SW480 (cell line): ENCODE measurements around the gene PADI1.
A peak's percentile ranks its signal among the peaks of the same experiment; 100 is the strongest.
"Not testable (repeated sequence)": the region's sequence is repeated elsewhere in the genome, so short reads cannot be mapped to it uniquely, and the experiment has no call there.

ENCODE experiments used
- DNase-seq: peaks from one replicate; pipeline ENCODE4 v3.0.0-alpha.2; 2016; ENCODE audit warnings: low spot score

The PADI1 gene

DNA sequence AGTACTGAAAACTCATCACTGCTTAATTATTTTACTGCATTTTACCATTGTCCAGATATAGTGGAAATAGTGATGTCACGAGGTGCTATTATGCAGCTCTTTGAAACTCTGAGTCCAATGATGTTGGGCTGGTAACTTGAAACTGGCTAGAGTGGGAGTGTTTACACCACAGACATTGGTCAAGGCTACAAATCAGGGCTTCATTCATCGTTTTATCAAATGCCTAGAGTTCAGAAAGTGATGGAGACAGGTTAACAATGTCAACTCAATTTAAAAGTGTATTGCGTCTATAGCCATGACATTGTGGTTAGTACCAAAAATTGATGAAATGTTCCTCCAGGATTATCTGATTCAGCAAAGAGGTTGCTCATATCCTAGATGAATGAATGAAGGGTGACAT, 12.7 kb downstream of the PADI1 start:
- no peak for DNase-seq

DNA sequence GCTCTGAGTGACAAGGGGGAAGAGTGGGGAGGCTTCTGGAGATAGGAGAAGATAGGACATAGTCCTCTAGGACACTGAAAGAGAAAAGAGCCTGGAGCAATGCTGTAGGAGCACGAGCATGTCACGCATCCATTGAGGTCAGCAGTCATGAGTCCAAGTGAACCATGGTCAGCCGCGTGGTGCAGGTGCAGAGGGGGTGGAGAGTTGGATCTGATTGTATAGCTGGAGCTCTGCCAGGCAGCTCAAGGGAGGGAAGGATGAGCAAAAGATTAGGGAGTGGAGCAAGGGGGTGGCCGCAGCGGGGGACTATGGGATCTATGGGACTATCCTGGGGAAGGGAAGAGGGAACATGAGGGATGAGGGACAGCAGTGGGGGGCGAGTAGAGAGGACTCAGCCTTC, 14.0 kb downstream of the PADI1 start:
- DNase-seq, result no peak

DNA sequence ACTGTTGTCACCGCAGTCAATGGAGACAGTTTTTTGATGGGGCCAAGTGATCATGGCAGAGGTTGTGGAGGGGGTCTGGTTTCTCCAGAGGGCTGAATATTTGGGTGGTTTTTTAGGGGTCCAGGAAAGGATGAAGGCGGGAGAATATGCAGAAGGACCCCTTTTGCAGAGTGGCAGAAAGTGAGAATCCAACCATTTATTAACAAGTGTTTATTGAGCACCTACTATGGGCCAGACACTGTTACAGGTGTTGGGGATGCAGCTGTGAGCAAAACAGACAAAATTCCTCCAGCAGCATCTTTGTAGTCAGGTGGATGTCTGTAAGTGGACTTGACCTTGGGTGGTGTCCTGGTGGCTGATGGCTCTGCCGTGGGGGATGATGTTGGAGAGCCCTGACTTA, 15.4 kb downstream of the PADI1 start:
- no peak for DNase-seq

DNA sequence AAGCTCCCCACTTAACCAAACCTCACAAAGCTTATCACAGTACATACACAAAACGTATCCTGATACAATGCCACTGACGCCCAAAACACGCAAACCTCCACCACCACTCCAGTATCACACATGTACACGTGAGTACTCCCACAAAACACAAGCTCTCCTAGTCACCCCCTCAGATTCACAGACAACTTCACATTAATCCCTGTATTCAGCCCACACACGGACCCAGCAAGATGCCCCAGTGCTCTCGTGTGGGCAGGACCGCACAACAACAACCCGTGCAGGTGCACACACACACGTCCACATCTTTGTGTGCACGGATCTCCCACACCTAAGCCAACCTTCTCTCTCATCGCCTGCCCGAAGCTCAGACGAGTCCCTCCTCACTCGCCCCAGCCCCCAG, 17.6 kb downstream of the PADI1 start:
- DNase-seq, result no peak

DNA sequence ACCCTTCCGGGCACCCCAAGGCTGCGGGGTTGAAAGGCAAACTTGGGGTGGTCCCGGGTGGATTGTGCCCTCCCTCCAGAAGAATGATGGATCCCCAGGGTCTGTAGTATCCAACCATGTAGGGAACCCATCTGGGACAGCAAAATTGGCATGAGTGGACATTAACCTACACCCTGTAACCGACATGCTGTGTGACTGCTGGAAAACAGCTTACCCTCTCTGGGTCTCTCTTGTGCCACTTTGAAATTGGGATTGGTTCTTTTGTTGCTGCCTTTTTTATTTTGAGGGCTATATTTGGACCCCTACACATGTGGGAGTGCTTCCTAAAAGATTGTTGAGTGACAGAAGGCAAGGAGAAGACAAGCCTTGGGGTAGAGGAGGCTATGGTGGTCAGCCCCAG, 19.5 kb downstream of the PADI1 start:
- DNase-seq, result no peak

DNA sequence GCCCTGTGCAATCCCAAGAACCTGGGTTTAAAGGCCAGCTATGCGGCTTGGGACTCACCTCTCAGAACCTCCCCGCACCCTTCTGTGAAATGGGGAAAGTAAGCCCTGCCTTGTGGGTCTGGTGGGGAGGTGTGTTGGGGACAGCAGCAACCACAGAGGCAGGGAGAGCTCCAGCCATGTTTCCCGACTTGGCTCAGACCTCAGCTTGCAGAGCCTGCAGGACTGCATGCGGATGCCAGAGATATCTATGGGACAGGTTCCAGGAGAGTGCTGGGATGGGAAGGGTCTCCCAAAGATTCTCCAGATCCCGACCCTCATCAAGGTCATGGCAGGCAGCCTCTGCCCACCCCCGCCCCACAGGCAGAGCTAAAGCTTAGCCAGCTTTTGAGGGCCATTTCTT, 20.2 kb downstream of the PADI1 start:
- no peak for DNase-seq

DNA sequence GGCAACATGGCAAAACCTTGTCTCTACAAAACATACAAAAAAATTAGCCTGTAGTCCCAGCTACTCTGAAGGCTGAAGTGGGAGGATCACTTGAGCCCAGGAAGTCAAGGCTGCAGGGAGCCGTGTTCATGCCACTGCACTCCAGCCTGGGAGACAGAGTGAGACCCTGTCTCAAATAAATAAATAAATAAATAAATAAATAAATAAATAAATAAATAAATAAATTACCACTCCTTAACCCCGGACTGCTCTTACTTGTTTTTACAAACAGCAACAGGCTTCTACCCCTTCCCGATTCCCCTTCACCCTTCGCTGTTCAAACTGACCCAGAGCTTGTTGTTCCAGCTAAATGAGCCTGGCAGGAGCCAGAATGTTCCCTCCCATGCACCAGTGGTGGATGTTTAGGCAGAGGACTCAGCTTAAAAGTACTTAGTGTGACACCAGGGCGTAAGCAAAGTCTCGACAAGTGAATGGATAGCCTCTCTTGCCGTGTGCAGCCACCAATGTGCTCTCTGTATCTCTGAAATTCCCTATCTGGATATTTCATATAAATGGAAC, 22.5 kb downstream of the PADI1 start:
- DNase-seq, result no peak

DNA sequence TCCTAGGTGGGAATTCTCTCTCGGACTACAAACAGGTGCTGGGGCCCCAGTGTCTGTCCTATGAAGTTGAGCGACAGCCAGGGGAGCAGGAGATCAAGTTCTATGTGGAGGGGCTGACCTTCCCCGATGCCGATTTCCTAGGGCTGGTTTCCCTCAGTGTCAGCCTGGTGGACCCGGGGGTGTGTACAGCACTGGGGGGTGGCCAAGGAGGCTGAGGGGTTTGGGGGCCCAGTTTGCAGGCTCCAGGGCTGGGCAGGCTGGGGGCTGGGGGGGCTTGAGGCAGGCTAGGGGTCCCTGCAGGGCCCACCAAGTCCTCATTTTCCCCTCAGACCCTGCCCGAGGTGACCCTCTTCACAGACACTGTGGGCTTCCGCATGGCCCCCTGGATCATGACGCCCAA, 23.7 kb downstream of the PADI1 start:
- DNase-seq, result no peak

DNA sequence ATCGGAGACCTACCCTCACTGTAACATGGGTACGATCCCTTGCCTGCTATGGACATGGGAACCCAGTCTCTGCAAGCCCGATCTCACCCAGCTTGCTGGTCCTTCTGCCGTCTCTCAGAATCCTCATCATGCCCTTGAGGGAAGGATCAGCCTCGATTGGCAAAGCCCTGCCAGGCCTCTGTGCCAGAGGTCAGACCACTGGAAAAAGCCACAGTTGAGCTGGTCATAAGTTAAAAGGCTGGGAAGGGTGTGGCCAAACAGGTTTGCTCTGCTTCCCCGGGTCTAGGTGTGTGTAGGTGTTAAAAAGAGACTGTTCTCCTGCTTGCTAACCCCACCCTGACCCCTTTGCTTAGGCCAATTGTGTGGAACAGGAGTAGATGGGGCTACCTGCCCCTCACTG, 24.5 kb downstream of the PADI1 start:
- peak; percentile 70 for DNase-seq

DNA sequence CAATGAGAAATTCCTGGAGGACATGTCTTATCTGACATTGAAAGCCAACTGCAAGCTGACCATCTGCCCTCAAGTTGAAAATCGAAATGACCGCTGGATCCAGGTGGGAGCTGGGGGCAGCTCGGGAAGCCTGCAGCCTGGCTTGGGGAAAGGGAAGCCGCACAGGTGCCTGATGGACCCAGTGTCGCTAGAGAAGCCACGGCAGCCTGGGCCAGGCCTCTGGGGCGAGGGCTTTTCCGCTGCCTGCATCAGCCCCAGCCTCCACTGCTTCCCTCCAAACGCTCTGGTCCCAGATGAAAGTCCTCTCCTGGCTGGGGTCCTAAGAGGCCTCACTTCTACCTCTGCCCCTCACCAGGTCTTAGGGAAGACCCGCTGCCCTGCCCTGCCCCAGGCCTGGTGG, 25.2 kb downstream of the PADI1 start:
- no peak for DNase-seq

DNA sequence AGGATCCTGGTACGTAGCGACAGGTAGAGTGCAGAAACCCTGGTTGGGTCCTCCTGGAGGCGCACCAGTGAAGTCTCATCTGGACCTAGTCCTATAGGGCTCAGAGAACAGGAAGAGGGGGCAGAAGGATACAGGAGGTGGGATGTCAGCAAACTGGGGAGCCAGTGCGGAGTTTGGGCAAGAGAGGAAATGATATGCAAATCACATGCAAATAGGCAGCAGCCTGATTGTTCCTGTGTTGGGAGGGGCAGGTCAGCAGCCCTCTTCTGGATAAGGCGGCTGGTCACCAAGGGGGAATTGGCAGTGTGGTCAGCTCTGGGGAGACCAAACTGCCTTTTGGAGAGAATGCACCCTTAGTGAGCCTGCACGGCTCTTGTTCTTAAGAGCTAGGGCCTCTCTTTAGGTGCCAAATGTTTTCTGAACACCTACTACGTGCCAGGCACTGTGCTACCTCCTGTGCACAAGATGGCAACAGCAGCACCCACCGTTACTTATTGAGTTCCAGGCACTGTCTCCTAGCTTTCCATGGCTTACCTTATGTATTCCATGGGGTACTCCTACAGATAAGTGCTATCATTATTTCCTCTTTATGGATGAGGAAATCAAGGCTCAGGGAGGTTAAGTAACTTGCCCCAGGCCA, 25.9 kb downstream of the PADI1 start:
- no peak for DNase-seq

DNA sequence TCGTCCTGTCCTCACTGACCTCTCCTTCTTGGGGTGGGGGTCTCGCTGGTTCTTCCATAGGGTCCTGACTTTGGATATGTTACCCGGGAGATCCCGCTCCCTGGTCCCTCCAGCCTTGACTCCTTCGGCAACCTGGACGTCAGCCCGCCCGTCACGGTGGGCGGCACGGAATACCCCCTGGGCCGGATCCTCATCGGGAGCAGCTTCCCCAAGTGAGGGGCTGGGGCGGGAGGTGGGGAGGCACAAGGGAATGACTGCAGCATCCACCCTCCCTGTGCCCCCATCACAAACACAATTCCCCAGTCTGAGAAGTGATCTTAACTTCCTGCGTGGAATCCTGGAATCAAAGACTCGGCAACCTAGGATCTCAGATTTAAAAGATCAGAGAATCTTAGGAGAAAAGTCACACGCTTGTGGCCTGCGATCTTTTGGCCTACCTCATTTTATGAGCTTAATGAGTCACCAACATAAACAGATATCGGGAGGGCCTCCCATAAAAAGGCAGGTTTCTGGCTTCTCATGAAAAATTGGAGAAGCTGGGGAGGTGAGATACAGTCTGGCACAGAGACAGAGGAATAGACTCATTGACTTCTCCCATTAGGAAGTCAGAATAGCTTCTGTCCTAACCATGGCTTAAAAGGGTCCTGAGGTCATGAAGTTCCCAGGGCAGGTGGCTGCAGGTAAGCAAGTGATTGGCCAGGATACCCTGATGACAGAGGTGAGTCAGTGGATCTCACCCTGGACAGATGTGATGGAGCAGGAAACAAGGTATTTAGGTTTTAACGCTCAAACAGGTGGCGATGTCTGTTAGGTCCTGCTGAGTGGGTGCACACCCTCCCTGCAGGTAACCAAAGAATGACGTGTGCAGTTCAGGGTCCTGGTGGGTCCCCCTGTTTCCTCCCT, 28.1 kb downstream of the PADI1 start:
- peak; percentile 92 for DNase-seq

DNA sequence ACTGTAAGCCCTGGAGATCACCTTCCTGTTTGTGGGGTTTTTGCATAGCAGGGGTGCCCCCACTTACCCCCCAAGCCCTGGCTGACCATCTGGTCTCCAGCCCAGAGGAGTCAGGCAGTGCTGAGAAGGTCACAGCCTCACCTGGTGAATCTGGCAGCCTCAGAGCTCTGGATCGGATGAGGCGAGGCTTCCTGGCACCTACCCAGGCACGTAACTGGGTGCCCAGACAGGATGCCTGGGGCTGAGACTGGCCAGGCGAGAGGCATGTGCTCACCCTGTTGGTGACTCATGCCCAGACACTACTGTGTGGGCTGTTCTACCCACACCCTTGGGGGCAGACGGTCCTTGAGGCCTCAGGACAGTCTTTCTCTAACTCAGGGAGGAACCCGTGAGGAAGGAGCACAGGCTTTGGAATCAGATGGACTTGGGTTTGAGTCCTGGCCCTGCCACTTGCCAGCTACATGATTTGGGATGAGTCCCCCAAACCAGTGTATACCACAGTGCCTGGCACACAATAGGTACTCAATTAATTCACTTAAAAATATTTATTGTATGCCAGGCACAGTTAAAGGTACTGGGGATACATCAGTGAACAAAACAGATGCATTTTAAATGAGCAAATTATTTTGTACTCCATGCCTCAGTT, 28.9 kb downstream of the PADI1 start:
- DNase-seq, result peak; percentile 92

DNA sequence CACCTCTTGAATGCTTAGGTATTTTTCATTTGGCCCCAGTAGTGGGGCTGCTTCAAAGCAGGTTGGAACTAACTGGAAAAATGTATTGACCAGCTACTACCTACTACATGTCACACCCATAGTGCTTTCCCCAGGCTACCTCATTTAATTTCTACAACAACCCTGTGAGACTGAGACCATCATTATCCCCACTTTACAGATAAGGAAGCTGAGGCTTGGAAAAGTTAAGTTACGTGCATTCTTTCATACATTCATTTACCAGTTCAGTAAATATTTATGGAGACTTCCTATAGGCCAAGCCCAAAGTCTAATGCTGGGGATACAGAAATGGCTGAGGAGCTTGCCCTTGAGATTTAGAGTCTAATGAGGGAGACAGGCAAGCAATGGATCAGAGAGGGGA, 29.5 kb downstream of the PADI1 start:
- no peak for DNase-seq

DNA sequence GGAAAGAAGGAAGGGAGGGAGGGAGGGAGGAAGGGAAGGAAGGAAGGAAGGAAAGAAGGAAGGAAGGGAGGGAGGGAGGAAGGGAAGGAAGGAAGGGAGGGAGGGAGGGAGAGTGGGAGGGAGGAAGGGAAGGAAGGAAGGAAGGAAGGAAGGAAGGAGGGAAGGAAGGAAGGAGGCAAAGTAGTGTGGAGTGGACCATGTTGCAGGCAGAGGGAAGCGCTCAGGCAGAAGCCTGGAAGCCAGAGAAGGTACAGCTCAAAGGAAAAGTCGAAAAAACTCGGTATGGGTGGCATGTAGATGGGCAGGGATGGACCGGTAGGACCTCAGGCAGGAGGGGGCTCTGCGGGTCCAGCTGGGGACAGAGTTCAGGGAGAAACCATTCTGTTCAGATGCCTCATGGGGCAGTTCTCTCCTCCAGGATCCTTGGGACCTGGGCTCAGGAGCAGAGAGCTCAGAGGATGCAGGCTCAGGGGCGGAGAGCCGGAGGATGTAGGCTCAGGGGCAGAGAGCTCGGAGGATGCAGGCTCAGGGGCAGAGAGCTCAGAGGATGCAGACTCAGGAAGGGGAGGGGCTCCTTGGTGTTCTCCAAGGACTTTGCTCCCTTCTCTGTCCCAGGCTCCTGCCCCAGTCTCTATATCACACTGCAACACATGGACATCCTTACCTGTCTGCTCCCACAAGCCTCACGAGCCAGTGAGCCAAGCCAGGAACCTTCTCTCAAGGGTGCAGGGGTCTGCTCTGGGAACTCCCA, 30.4 kb downstream of the PADI1 start:
- DNase-seq, result no peak

DNA sequence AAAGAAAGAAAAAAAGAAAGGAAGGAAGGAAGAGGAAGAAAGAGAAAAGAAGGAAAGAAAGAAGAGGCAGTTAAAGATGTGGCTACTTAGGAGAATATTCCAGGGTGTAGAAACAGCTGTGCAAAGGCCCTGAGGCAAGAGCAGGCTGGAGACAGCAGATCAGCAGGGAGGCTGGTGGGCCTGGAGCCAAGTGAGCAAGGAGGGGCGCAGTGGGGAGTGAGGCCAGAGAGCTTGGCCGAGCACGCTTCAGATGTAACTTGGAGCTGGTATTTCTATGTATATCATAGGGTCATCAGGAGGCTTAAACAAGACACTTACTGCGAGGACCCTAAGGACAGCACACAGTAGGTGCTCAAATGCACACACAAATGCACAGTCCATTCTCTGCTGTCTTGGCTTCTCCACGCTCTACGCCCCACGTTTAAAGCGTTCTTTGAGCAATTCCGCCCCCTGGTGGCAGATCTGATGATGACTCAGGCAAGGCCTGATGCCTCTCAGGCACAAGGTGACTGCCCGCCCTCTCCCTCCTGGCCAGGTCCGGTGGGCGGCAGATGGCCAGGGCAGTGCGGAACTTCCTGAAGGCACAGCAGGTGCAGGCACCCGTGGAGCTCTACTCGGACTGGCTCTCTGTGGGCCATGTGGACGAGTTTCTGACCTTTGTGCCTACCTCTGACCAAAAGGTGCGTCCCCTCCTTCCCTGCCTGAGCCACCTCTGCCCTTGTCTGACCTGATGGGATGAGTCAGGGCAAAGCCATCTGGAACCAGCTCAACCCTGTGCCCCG, 32.0 kb downstream of the PADI1 start:
- peak; percentile 82 for DNase-seq

DNA sequence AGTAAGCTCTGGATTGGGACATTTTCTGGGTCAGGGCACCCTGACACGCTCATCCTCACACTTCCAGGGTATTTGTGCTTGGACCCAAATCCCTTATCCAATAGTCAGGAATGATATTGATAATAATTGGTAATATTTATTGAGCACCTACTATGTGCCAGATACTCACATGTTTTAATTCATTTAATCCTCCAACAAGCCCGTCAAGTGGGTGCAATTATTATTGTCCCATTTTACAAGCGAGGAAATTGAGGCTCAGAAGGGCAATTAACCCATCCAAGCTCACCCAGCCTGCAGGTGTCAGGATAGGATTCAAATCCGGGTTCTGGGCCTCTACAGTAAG, 32.6 kb downstream of the PADI1 start:
- no peak for DNase-seq

DNA sequence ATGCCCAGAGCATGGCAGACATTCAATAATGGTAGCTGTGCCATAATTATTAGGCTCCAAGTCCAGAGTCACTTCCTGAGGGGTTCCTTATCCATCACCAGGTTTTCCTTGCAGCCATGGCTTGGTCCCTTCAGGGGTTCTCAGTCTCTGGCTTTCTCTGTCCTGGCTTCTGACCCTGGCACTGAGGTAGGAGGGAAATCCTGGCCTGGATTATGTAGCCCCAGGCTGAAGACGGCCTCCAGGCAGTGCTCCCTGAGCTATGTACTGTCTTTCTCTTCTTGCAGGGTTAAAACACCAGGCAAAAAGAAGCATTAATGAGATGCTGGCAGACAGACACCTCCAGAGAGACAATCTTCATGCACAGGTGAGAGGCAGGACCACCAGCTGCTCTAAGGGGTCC, 34.5 kb downstream of the PADI1 start:
- DNase-seq, result peak; percentile 88

DNA sequence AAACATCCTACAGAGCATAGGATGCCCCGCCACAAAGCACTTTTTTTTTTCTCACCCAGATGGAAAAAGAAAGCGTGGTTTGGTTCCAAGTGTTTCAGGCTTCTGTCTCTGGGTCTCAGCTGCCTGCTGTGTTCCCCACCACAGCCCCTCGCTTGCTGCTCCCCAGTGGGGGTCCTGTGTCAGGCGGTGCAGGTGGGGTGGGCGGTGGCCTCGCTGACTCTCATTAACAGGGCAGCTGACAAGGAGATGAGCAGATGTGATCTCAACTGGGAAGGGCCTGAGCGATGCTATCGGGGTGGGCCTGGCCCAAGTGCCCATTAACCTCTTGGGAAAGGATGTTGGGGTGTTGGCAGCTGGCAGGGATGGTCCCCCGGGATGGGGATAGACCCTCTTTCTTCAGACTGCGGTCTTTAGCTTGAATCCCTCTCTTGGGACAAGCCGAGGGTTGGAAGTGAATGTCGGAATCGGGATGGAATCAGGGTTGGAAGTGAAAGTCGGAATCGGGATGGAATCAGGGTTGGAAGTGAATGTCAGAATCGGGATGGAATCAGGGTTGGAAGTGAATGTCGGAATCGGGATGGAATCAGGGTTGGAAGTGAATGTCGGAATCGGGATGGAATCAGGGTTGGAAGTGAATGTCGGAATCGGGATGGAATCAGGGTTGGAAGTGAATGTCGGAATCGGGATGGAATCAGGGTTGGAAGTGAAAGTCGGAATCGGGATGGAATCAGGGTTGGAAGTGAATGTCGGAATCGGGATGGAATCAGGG, 36.3 kb downstream of the PADI1 start:
- not testable (repeated sequence) for DNase-seq

DNA sequence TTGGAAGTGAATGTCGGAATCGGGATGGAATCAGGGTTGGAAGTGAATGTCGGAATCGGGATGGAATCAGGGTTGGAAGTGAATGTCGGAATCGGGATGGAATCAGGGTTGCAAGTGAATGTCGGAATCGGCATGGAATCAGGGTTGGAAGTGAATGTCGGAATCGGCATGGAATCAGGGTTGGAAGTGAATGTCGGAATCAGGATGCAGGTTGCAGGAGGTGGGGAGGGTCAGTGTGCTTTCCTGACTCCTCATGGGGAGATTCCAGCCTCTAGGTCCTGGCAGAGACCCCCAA, 36.8 kb downstream of the PADI1 start:
- DNase-seq, result not testable (repeated sequence)

DNA sequence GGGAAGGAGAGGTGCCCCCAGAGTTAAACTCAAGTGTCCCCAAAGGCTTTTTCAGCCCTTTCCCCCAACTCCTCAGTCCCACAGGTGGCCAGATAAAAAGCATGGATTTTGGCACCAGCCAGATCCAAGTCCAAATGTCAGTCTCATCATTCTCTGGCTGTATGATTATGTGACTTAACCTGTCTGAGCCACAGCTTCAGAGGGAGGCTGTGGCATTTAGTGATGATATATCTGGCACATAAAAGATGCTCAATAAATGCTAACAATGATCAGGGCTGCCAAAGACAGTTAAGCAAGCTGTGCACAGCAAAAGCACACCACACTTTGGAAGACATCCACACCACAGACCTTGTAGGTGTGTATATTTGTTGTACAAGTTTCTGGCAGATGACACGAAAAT, 38.3 kb downstream of the PADI1 start:
- no peak for DNase-seq
